Rectal smooth muscle tissue (tissue), 1 donor: Measurements from ENCODE around the gene NAA38.

ENCODE experiments used
- H3K27ac ChIP-seq: one replicate; pipeline ENCODE4 v1.7.0; 2013; ENCODE audit warnings: low read depth, low read length, inconsistent platforms
- H3K27me3 ChIP-seq: one replicate; pipeline ENCODE4 v1.7.0; 2013; ENCODE audit warnings: low read length; ENCODE audit not compliant: control insufficient read depth, insufficient read depth
- H3K36me3 ChIP-seq: one replicate; pipeline ENCODE4 v1.7.0; 2013; ENCODE audit warnings: low read length; ENCODE audit not compliant: control insufficient read depth, insufficient read depth
- H3K4me1 ChIP-seq: one replicate; pipeline ENCODE4 v1.7.0; 2013; ENCODE audit warnings: low read length; ENCODE audit not compliant: control insufficient read depth, insufficient read depth
- H3K4me3 ChIP-seq: one replicate; pipeline ENCODE4 v1.7.0; 2013; ENCODE audit warnings: low read length
- H3K9ac ChIP-seq: one replicate; pipeline ENCODE4 v1.7.0; 2013; ENCODE audit warnings: low read length

NAA38 gene

GRCh38 chr17:7833795-7834541 lies 23.4 kb downstream of the NAA38 start, which contains the start of gene KDM6B:
Gene KDM6B, plus strand, starts transcription at chr17:7834217. Its CDS starts 11,338 bp downstream, at chr17:7845555.
- H3K4me3 ChIP-seq, result peak within 1 kb of the TSS; percentile 83
- no peaks in the 10 kb centered on the region for H3K27me3 ChIP-seq
- H3K27ac ChIP-seq, result peak within 1 kb of the TSS; percentile 92
- H3K9ac ChIP-seq, result peak within 1 kb of the TSS; percentile 88
- peaks cover 23% of the 10 kb centered on the region for H3K4me1 ChIP-seq
- H3K36me3 ChIP-seq, result no peaks in the 10 kb centered on the region

- H3K9ac ChIP-seq, result peak overlapping the region; percentile 45
- no peaks in the 10 kb centered on the region for H3K36me3 ChIP-seq
- no peaks in the 10 kb centered on the region for H3K27me3 ChIP-seq
- H3K4me3 ChIP-seq, result peak overlapping the region; percentile 83
- peaks cover 18% of the 10 kb centered on the region for H3K4me1 ChIP-seq
- peak overlapping the region; percentile 92 for H3K27ac ChIP-seq
Observed at GRCh38 chr17:7833011-7833794, 24.2 kb downstream of the NAA38 start.

GRCh38 chr17:7832431-7832830 lies 24.9 kb downstream of the NAA38 start:
- Histone ChIP-seq H3K27me3 (no peaks in the 10 kb centered on the region), H3K4me3 (no peak overlapping the region), H3K9ac (no peak overlapping the region), H3K27ac (no peak overlapping the region), H3K4me1 (peaks cover 17% of the 10 kb centered on the region), H3K36me3 (no peaks in the 10 kb centered on the region)

- H3K4me1 ChIP-seq, result peaks cover 7% of the 10 kb centered on the region
- no peak overlapping the region for H3K9ac ChIP-seq
- H3K36me3 ChIP-seq, result no peaks in the 10 kb centered on the region
- no peaks in the 10 kb centered on the region for H3K27me3 ChIP-seq
- no peak overlapping the region for H3K27ac ChIP-seq
- H3K4me3 ChIP-seq, result no peak overlapping the region
Observed at GRCh38 chr17:7831233-7831632, 26.1 kb downstream of the NAA38 start.

- no peaks in the 10 kb centered on the region for H3K27me3 ChIP-seq
- H3K4me1 ChIP-seq, result peaks cover 7% of the 10 kb centered on the region
- H3K27ac ChIP-seq, result no peak overlapping the region
- no peaks in the 10 kb centered on the region for H3K36me3 ChIP-seq
- H3K9ac ChIP-seq, result no peak overlapping the region
- H3K4me3 ChIP-seq, result no peak overlapping the region
Observed at GRCh38 chr17:7830616-7831015, 26.7 kb downstream of the NAA38 start.

- no peaks in the 10 kb centered on the region for H3K4me1 ChIP-seq
- no peak overlapping the region for H3K4me3 ChIP-seq
- no peak overlapping the region for H3K27ac ChIP-seq
- no peaks in the 10 kb centered on the region for H3K27me3 ChIP-seq
- no peaks in the 10 kb centered on the region for H3K36me3 ChIP-seq
- no peak overlapping the region for H3K9ac ChIP-seq
Observed at GRCh38 chr17:7825206-7825990, 32.0 kb downstream of the NAA38 start.

- no peaks in the 10 kb centered on the region for H3K27me3 ChIP-seq
- no peaks in the 10 kb centered on the region for H3K36me3 ChIP-seq
- H3K27ac ChIP-seq, result no peak overlapping the region
- H3K4me1 ChIP-seq, result no peaks in the 10 kb centered on the region
- H3K4me3 ChIP-seq, result no peak overlapping the region
- no peak overlapping the region for H3K9ac ChIP-seq
Observed at GRCh38 chr17:7824021-7824924, 33.1 kb downstream of the NAA38 start.

- H3K27me3 ChIP-seq, result no peaks in the 10 kb centered on the region
- H3K4me3 ChIP-seq, result no peak overlapping the region
- no peaks in the 10 kb centered on the region for H3K4me1 ChIP-seq
- no peaks in the 10 kb centered on the region for H3K36me3 ChIP-seq
- no peak overlapping the region for H3K27ac ChIP-seq
- H3K9ac ChIP-seq, result no peak overlapping the region
Observed at GRCh38 chr17:7823581-7824001, 33.8 kb downstream of the NAA38 start.

- H3K27ac ChIP-seq, result no peak overlapping the region
- no peaks in the 10 kb centered on the region for H3K27me3 ChIP-seq
- H3K36me3 ChIP-seq, result no peaks in the 10 kb centered on the region
- H3K9ac ChIP-seq, result no peak overlapping the region
- no peak overlapping the region for H3K4me3 ChIP-seq
- H3K4me1 ChIP-seq, result no peaks in the 10 kb centered on the region
Observed at GRCh38 chr17:7822126-7822525, 35.2 kb downstream of the NAA38 start.

- Histone ChIP-seq H3K27me3 (no peaks in the 10 kb centered on the region), H3K9ac (no peak overlapping the region), H3K27ac (no peak overlapping the region), H3K36me3 (no peaks in the 10 kb centered on the region), H3K4me3 (no peak overlapping the region), H3K4me1 (no peaks in the 10 kb centered on the region)
Observed at GRCh38 chr17:7820231-7820630, 37.1 kb downstream of the NAA38 start.

GRCh38 chr17:7818746-7819645 lies 38.4 kb downstream of the NAA38 start:
- Histone ChIP-seq H3K9ac (no peak overlapping the region), H3K27ac (no peak overlapping the region), H3K4me3 (no peak overlapping the region), H3K27me3 (no peaks in the 10 kb centered on the region), H3K4me1 (no peaks in the 10 kb centered on the region), H3K36me3 (no peaks in the 10 kb centered on the region)
